SK-N-SH (cell line): ENCODE data around the gene DHX35. TPM values are rescaled to one million over a fixed set of nuclear protein-coding genes. Genes with fewer than 3 reads are reported as not detected.

Experiments
- CTCF ChIA-PET: fragments of 300-600, 350-600 bp; formaldehyde crosslinking; extraction: SDS; loops from one replicate; lab custom pipeline; 2021; lab: Yijun Ruan, JAX
- POLR2A ChIA-PET: fragments of 350-600 bp; sonication (Branson Sonifier 250); formaldehyde crosslinking; extraction: SDS; loops from one replicate; lab custom pipeline; 2020; ENCODE audit warnings: antibody characterized with exemption, inconsistent platforms; lab: Yijun Ruan, JAX
- DNase-seq: peaks from one replicate; pipeline ENCODE4 v3.0.0; 2012
- H2AFZ ChIP-seq: fragments of 200-600 bp; sonication (generic); 2 replicates; pipeline ENCODE4 v1.8.1; 2016; ENCODE audit warnings: antibody characterized with exemption, mild to moderate bottlenecking, low read depth
- H3F3A ChIP-seq: fragments of 200-600 bp; sonication (generic); replicated peaks from 2 replicates; pipeline ENCODE3; 2016; ENCODE audit warnings: antibody characterized with exemption, mild to moderate bottlenecking; ENCODE audit not compliant: insufficient read depth
- H3K27ac ChIP-seq, 2 experiments: fragments of 200-500 bp in 1 of 2; fragments of 200-600 bp in 1 of 2; sonication (Bioruptor generic) in 1 of 2; sonication (generic), shearing (Covaris generic) in 1 of 2; 2 replicates each; pipeline versions ENCODE4 v1.5.1 to v1.6.1; 2014 to 2016; ENCODE audit warnings: low read depth in 2 of 2, inconsistent platforms in 1 of 2, low read length in 1 of 2, mild to moderate bottlenecking in 1 of 2, mixed read lengths in 1 of 2
- H3K27me3 ChIP-seq: fragments of 200-600 bp; sonication (generic), shearing (Covaris generic); 2 replicates; pipeline ENCODE4 v1.6.1; 2016; ENCODE audit warnings: mixed run types; ENCODE audit not compliant: insufficient read depth
- H3K36me3 ChIP-seq, 2 experiments: fragments of 200-500 bp in 1 of 2; fragments of 200-600 bp in 1 of 2; sonication (Bioruptor generic) in 1 of 2; sonication (generic) in 1 of 2; replicated peaks in 1 of 2; 2 replicates each; pipeline versions ENCODE3 to v1.5.1; 2014 to 2016; ENCODE audit warnings: low read length in 1 of 2, mild to moderate bottlenecking in 1 of 2; ENCODE audit not compliant: insufficient read depth in 2 of 2, control insufficient read depth in 1 of 2
- H3K4me1 ChIP-seq, 2 experiments: fragments of 200-500 bp in 1 of 2; fragments of 200-600 bp in 1 of 2; sonication (Bioruptor generic) in 1 of 2; sonication (generic), shearing (Covaris generic) in 1 of 2; 2 replicates each; pipeline versions ENCODE4 v1.5.1 to v1.6.1; 2014 to 2016; ENCODE audit warnings: low read depth in 1 of 2, low read length in 1 of 2, mixed run types in 1 of 2; ENCODE audit not compliant: insufficient read depth in 2 of 2, control insufficient read depth in 1 of 2
- H3K4me2 ChIP-seq: fragments of 200-600 bp; sonication (generic), shearing (Covaris generic); 2 replicates; pipeline ENCODE4 v1.6.1; 2017; ENCODE audit warnings: mixed run types
- H3K4me3 ChIP-seq, 2 experiments: fragments of 200-500 bp in 1 of 2; fragments of 200-600 bp in 1 of 2; sonication (Bioruptor generic) in 1 of 2; sonication (generic), shearing (Covaris generic) in 1 of 2; 2 replicates each; pipeline versions ENCODE4 v1.5.1 to v1.8.1; 2014 to 2016; ENCODE audit warnings: low read depth in 2 of 2, inconsistent platforms in 1 of 2, low read length in 1 of 2, mild to moderate bottlenecking in 1 of 2, mixed read lengths in 1 of 2, moderate library complexity in 1 of 2
- H3K79me2 ChIP-seq: fragments of 200-600 bp; sonication (generic); 2 replicates; pipeline ENCODE4 v1.8.1; 2017; ENCODE audit warnings: mild to moderate bottlenecking; ENCODE audit not compliant: insufficient read depth
- H3K9ac ChIP-seq: fragments of 200-600 bp; sonication (generic); 2 replicates; pipeline ENCODE4 v1.6.1; 2017; ENCODE audit warnings: mixed run types
- H3K9me2 ChIP-seq: fragments of 200-600 bp; sonication (generic); 2 replicates; pipeline ENCODE4 v1.6.1; 2017; ENCODE audit warnings: mixed run types
- H3K9me3 ChIP-seq: fragments of 200-600 bp; sonication (generic); 2 replicates; pipeline ENCODE4 v1.6.1; 2017; ENCODE audit warnings: mixed run types, mild to moderate bottlenecking, moderate library complexity
- H4K20me1 ChIP-seq: fragments of 200-600 bp; sonication (generic); 2 replicates; pipeline ENCODE4 v1.6.1; 2017; ENCODE audit warnings: mild to moderate bottlenecking, mixed run types; ENCODE audit not compliant: insufficient read depth
- EP300 ChIP-seq, 2 experiments: IDR thresholded peaks; 2 replicates each; pipeline versions ENCODE4 v1.4.0 to v1.6.1; 2012; ENCODE audit warnings: borderline replicate concordance in 1 of 2, low read depth in 1 of 2, low read length in 1 of 2
- GABPA ChIP-seq: IDR thresholded peaks from 2 replicates; pipeline ENCODE4 v1.4.0; 2012; ENCODE audit warnings: low read depth, mild to moderate bottlenecking
- GATA2 ChIP-seq: sonication (generic); formaldehyde crosslinking; IDR thresholded peaks from 2 replicates; pipeline ENCODE4 v1.5.0; 2020; ENCODE audit warnings: mild to moderate bottlenecking, missing genetic modification reagents
- IRF3 ChIP-seq: fragments of 150-350 bp; IDR thresholded peaks from 2 replicates; pipeline ENCODE4 v1.6.1; 2016; ENCODE audit warnings: mild to moderate bottlenecking, low read depth, low read length
- MXI1 ChIP-seq: IDR thresholded peaks from 2 replicates; pipeline ENCODE4 v1.6.1; 2012; ENCODE audit warnings: mild to moderate bottlenecking, low read depth, low read length, improper control_type of control experiment
- REST ChIP-seq: IDR thresholded peaks from 2 replicates; pipeline ENCODE4 v1.6.1; 2012; ENCODE audit warnings: mild to moderate bottlenecking, low read depth, low read length, moderate library complexity
- TEAD4 ChIP-seq: IDR thresholded peaks from 2 replicates; pipeline ENCODE4 v1.4.0; 2012; ENCODE audit warnings: mild to moderate bottlenecking, borderline replicate concordance; ENCODE audit not compliant: insufficient read depth
- USF2 ChIP-seq: fragments of 150-350 bp; IDR thresholded peaks from 2 replicates; pipeline ENCODE4 v1.6.1; 2017; ENCODE audit warnings: antibody characterized with exemption, low read length, low read depth, borderline replicate concordance
- YY1 ChIP-seq: IDR thresholded peaks from 2 replicates; pipeline ENCODE4 v1.4.0; 2012; ENCODE audit warnings: low read depth, mild to moderate bottlenecking
- ZBTB33 ChIP-seq: IDR thresholded peaks from 2 replicates; pipeline ENCODE4 v1.4.0; 2012; ENCODE audit warnings: low read depth, borderline replicate concordance
- WGBS: methylation state at CpG from one replicate; pipeline ENCODE4 v1.1.6; 2017; ENCODE audit warnings: low lambda C conversion rate; 5-methylcytosine and 5-hydroxymethylcytosine counted together
- polyA plus RNA-seq, 3 experiments: library from polyadenylated mRNA; depleted of rRNA; stranded (reverse); fragments of >200 nt; gene quantifications; 2 replicates each; pipeline ENCODE4 v1.2.3, GENCODE V29; 2012

The DHX35 gene
- polyA plus RNA-seq, 1 of the 3 experiments (the other 2 are of a cell fraction) = 17.1 TPM

GRCh38 chr20:38987777-38988176, 25.6 kb downstream of the DHX35 start:
- H3K4me2 ChIP-seq = no peak overlapping the region
- H3K9me2 ChIP-seq = no peaks in the 10 kb centered on the region
- peaks cover 8% of the 10 kb centered on the region for H3K79me2 ChIP-seq
- no peaks in the 10 kb centered on the region for H3K9me3 ChIP-seq
- H3F3A ChIP-seq = peaks cover 15% of the 10 kb centered on the region
- H3K9ac ChIP-seq = no peak overlapping the region
- ChIA-PET CTCF (interaction anchor here (0.5 kb wide), 1 partner anchor 1827 kb away, joined by 3 read pairs; no protein-coding TSS in a partner anchor), POLR2A (no interaction called here)
- H3K4me3 ChIP-seq = no peak overlapping the region
- 100% methylated on average over 4 of the region's 4 CpGs for WGBS
- H2AFZ ChIP-seq = no peak overlapping the region
- TF ChIP-seq IRF3 (no peak), REST (no peak), GABPA (no peak)
- H3K27me3 ChIP-seq = no peaks in the 10 kb centered on the region
- H3K36me3 ChIP-seq = peaks cover 26 to 57% of the 10 kb centered on the region in 2 experiments
- H3K4me1 ChIP-seq = peaks cover 0 to 16% of the 10 kb centered on the region in 2 experiments
- H4K20me1 ChIP-seq = peaks cover 4% of the 10 kb centered on the region
- no peak overlapping the region for H3K27ac ChIP-seq
- no peak for DNase-seq

- CTCF ChIA-PET = interaction anchor here (0.6 to 1.2 kb wide), 3 partner anchors 60 to 1943 kb away, joined by 3 read pairs; no protein-coding TSS in a partner anchor
- DNase-seq = no peak
These were observed 28.6 kb downstream of the DHX35 start for GRCh38 chr20:38990728-38991127.

More at GRCh38 chr20:38990728-38991127, 28.6 kb downstream of the DHX35 start:
- H4K20me1 ChIP-seq = peaks cover 4% of the 10 kb centered on the region
- H3K4me2 ChIP-seq = no peak overlapping the region
- TF ChIP-seq ZBTB33 (no peak), MXI1 (no peak), EP300 (IDR thresholded peaks at IDR 0.05; ENCODE audit: borderline replicate concordance in 1 of 2, low read depth in 1 of 2, low read length in 1 of 2) (no peak), YY1 (no peak), USF2 (no peak), TEAD4 (no peak), GATA2 (CRISPR knock-in tag) (no peak)
- H3K9me2 ChIP-seq = no peaks in the 10 kb centered on the region
- no peak overlapping the region for H3K27ac ChIP-seq
- 0 out of 2 replicates have a peak, but pooled peaks cover 5% of the 10 kb centered on the region for H3K79me2 ChIP-seq
- POLR2A ChIA-PET = interaction anchor here (1.1 kb wide), 1 partner anchor 28 kb away, joined by 3 read pairs; the partner anchor contains the start of gene DHX35
- H3K4me1 ChIP-seq = peaks cover 0 to 7% of the 10 kb centered on the region in 2 experiments
- peaks cover 3% of the 10 kb centered on the region for H3F3A ChIP-seq
- H3K9me3 ChIP-seq = no peaks in the 10 kb centered on the region
- H3K27me3 ChIP-seq = no peaks in the 10 kb centered on the region
- H2AFZ ChIP-seq = no peak overlapping the region
- WGBS = 100% methylated on average over 1 of the region's 1 CpG
- no peak overlapping the region for H3K9ac ChIP-seq
- H3K36me3 ChIP-seq = peaks cover 35 to 69% of the 10 kb centered on the region in 2 experiments
- no peak overlapping the region for H3K4me3 ChIP-seq
